Stimulated activated CD8-positive, alpha-beta memory T cell treated with anti-CD3 and anti-CD28 coated beads, Interleukin-2, amount 100 ng/mL, for 1 hour (primary cell): ENCODE measurements around the gene FHOD3.

ENCODE experiments used
- DNase-seq, 2 donors: peaks; one replicate each; pipeline ENCODE4 v3.0.0-alpha.2; 2020; ENCODE audit warnings: low read depth in 2 of 2

The FHOD3 gene

GRCh38 chr18:36381075-36381474 is 83.6 kb downstream of the FHOD3 start:
- DNase-seq: no peak

GRCh38 chr18:36382854-36383253 is 85.3 kb downstream of the FHOD3 start:
- no peak for DNase-seq

- DNase-seq: no peak
Observed at GRCh38 chr18:36386150-36386920, 88.8 kb downstream of the FHOD3 start.

GRCh38 chr18:36387310-36387709 is 89.8 kb downstream of the FHOD3 start:
- no peak for DNase-seq

GRCh38 chr18:36388310-36388709 is 90.8 kb downstream of the FHOD3 start:
- DNase-seq: no peak

- no peak for DNase-seq
Observed at GRCh38 chr18:36389027-36389426, 91.5 kb downstream of the FHOD3 start.

- DNase-seq: no peak
Observed at GRCh38 chr18:36389811-36390581, 92.5 kb downstream of the FHOD3 start.

- no peak for DNase-seq
Observed at GRCh38 chr18:36391426-36392145, 94.1 kb downstream of the FHOD3 start.

GRCh38 chr18:36392164-36392978 is 94.9 kb downstream of the FHOD3 start:
- DNase-seq: no peak

- no peak for DNase-seq
Observed at GRCh38 chr18:36392979-36393287, 95.4 kb downstream of the FHOD3 start.

GRCh38 chr18:36394486-36394885 is 97.0 kb downstream of the FHOD3 start:
- DNase-seq: no peak

GRCh38 chr18:36396190-36396589 is 98.7 kb downstream of the FHOD3 start:
- DNase-seq: no peak

- no peak for DNase-seq
Observed at GRCh38 chr18:36397033-36397432, 99.5 kb downstream of the FHOD3 start.

GRCh38 chr18:36398419-36398818 is 100.9 kb downstream of the FHOD3 start:
- no peak for DNase-seq

GRCh38 chr18:36399055-36399454 is 101.5 kb downstream of the FHOD3 start:
- DNase-seq: no peak

GRCh38 chr18:36401462-36401861 is 103.9 kb downstream of the FHOD3 start:
- DNase-seq: no peak

GRCh38 chr18:36402765-36403396 is 105.4 kb downstream of the FHOD3 start:
- DNase-seq: no peak

GRCh38 chr18:36403896-36404820 is 106.6 kb downstream of the FHOD3 start:
- no peak for DNase-seq

- DNase-seq: no peak
Observed at GRCh38 chr18:36405611-36406010, 108.1 kb downstream of the FHOD3 start.

- no peak for DNase-seq
Observed at GRCh38 chr18:36406805-36407204, 109.3 kb downstream of the FHOD3 start.
